Stimulated activated naive CD4-positive, alpha-beta T cell (primary cell): ENCODE data around the gene ZNF618.
"Not testable (repeated sequence)": the region's sequence is repeated elsewhere in the genome, so short reads cannot be mapped to it uniquely, and the experiment has no call there.

ENCODE experiments used
- DNase-seq, 6 experiments: peaks; one replicate each; lab custom pipeline; 2025; lab: John Stamatoyannopoulos, UW

ZNF618 gene

GRCh38 chr9:113989714-113990569 is 113.8 kb downstream of the ZNF618 start:
- no peak for DNase-seq

- DNase-seq: no peak
Observed at GRCh38 chr9:113990570-113990907, 114.4 kb downstream of the ZNF618 start.

- no peak for DNase-seq
Observed at GRCh38 chr9:113990975-113991471, 114.9 kb downstream of the ZNF618 start.

- no peak for DNase-seq
Observed at GRCh38 chr9:113991714-113992113, 115.6 kb downstream of the ZNF618 start.

GRCh38 chr9:113992276-113992951 is 116.3 kb downstream of the ZNF618 start:
- no peak for DNase-seq

- DNase-seq: no peak
Observed at GRCh38 chr9:113992994-113993393, 116.9 kb downstream of the ZNF618 start.

GRCh38 chr9:113993838-113994540 is 117.9 kb downstream of the ZNF618 start:
- DNase-seq: no peak

- DNase-seq: no peak
Observed at GRCh38 chr9:113995401-113995800, 119.3 kb downstream of the ZNF618 start.

- no peak for DNase-seq
Observed at GRCh38 chr9:113995963-113996362, 119.9 kb downstream of the ZNF618 start.

GRCh38 chr9:113996531-113997001 is 120.5 kb downstream of the ZNF618 start:
- no peak for DNase-seq

GRCh38 chr9:113997064-113997463 is 121.0 kb downstream of the ZNF618 start:
- not testable (repeated sequence) for DNase-seq

GRCh38 chr9:113997610-113998009 is 121.5 kb downstream of the ZNF618 start:
- DNase-seq: no peak

GRCh38 chr9:113998114-113998513 is 122.0 kb downstream of the ZNF618 start:
- DNase-seq: no peak

- DNase-seq: no peak
Observed at GRCh38 chr9:113998525-113999255, 122.6 kb downstream of the ZNF618 start.

GRCh38 chr9:113999256-114000062 is 123.3 kb downstream of the ZNF618 start:
- no peak for DNase-seq

GRCh38 chr9:114000063-114000454 is 124.0 kb downstream of the ZNF618 start:
- DNase-seq: no peak

- DNase-seq: no peak
Observed at GRCh38 chr9:114000671-114001409, 124.7 kb downstream of the ZNF618 start.

- DNase-seq: no peak
Observed at GRCh38 chr9:114001410-114001685, 125.2 kb downstream of the ZNF618 start.

GRCh38 chr9:114001794-114002261 is 125.7 kb downstream of the ZNF618 start:
- DNase-seq: no peak

- no peak for DNase-seq
Observed at GRCh38 chr9:114002271-114002985, 126.3 kb downstream of the ZNF618 start.
